MG63 (cell line): ENCODE data around the gene SPRR2G. TPM values are rescaled to one million over a fixed set of nuclear protein-coding genes. Genes with fewer than 3 reads are reported as not detected.
"Not testable (repeated sequence)": the region's sequence is repeated elsewhere in the genome, so short reads cannot be mapped to it uniquely, and the experiment has no call there.

Source experiments
- DNase-seq: peaks from one replicate; pipeline ENCODE4 v3.0.0-alpha.2; 2020
- H3K27me3 ChIP-seq: fragments of 250-450 bp; sonication (Bioruptor Pico); 2 replicates; pipeline ENCODE4 v1.5.1; 2020; ENCODE audit warnings: mild to moderate bottlenecking, moderate library complexity
- H3K36me3 ChIP-seq: fragments of 250-450 bp; sonication (Bioruptor Pico); 2 replicates; pipeline ENCODE4 v1.5.1; 2020; ENCODE audit warnings: mild to moderate bottlenecking, moderate library complexity
- H3K4me3 ChIP-seq: fragments of 250-450 bp; sonication (Bioruptor Pico); 2 replicates; pipeline ENCODE4 v1.5.1; 2020; ENCODE audit warnings: mild to moderate bottlenecking, moderate library complexity
- H3K9me3 ChIP-seq: fragments of 250-450 bp; sonication (Bioruptor Pico); 2 replicates; pipeline ENCODE4 v1.5.1; 2020; ENCODE audit warnings: mild to moderate bottlenecking, moderate library complexity
- total RNA-seq: library from RNA; depleted of rRNA; stranded (reverse); fragments of >200 nt; shearing (Covaris generic); gene quantifications from 2 replicates; pipeline ENCODE4 v1.2.3, GENCODE V29; 2014; ENCODE audit warnings: low replicate concordance; rRNA removed

Gene SPRR2G
- total RNA-seq: not detected in 2 replicates

GRCh38 chr1:153150846-153151245, at the start of gene SPRR2G:
Gene SPRR2G, minus strand, starts transcription at chr1:153150890. Its CDS starts 780 bp downstream, at chr1:153150110.
- no peak for DNase-seq
- no peaks in the 10 kb centered on the region for H3K9me3 ChIP-seq
- peaks cover 20% of the 10 kb centered on the region for H3K27me3 ChIP-seq
- H3K36me3 ChIP-seq: no peaks in the 10 kb centered on the region
- H3K4me3 ChIP-seq: no peak within 1 kb of the TSS

DNA sequence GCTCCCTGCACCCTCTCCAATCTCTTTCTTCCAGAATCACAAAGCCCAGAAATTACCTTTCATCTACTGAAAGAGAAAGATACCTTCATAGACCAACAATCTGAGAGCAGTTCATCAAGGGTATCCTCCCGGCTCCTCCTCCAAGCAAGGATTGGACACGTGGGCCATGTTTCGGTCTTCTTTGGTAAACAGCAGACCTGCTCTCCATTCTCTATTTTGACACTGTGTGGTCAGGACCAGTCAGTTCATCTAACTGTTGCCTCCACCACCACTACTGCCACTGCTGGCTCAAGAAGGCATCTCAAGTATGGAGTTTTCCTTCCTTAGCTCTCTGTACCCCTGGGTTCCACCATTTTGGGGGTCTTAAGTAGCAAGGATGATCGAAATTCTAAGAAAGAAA, 44.5 kb upstream of the SPRR2G start:
- Histone ChIP-seq H3K9me3 (no peaks in the 10 kb centered on the region), H3K27me3 (peaks cover 18% of the 10 kb centered on the region), H3K4me3 (no peak overlapping the region), H3K36me3 (no peaks in the 10 kb centered on the region)
- DNase-seq: no peak

DNA sequence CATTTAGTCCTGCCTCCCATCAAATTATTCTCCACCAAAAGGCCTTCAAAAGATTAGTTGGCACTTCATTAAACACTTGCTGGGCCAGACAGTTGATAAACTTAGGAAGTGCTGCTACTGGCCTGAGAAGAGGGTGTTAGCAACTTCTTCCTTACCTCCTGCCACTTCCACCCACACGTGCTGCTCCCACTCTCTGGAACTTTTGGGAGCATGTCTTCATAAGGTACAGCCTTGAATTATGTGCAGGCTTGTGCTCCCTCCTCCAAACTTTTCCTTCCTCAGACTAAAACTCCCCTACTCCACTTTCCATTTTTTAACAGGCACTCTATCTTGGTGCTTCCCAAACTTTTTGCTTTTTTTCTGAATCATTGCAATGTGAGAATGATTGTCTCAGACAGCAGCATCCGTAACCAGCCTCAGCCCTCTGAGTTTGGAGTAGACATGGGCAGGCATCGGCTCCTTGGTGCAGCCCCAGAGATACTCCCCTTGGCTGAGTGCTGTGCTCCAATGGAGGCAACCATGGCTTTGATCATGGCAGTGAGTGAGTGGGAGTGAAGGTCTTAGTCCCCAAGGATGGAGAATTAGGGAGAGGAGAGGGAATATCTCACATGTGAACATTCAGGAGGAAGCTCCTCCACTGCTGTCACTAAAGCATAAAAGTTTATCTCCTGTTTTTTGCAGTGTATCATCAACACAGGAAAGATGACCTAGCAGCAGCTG, 43.8 kb upstream of the SPRR2G start:
- H3K27me3 ChIP-seq: peaks cover 18% of the 10 kb centered on the region
- DNase-seq: no peak
- H3K36me3 ChIP-seq: no peaks in the 10 kb centered on the region
- H3K4me3 ChIP-seq: no peak overlapping the region
- H3K9me3 ChIP-seq: no peaks in the 10 kb centered on the region

DNA sequence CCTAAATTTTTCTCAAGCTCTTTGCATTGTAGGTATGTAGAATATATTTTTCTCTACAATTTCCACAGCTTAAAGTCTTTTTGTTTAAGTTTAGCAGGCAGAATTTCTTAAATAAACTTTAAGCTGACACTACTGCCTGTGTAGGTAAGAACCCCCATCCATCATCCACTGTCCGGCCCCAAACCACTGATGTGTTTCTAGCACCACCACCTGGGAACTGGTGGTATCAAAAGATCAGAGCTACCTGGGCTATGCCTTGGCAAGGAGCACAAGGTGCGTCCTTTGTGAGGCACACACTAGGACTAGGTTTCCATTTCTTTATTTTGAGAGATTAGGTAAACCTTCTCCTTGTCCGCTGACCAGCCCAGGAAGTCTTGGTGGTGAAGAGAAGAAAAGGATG, 42.0 kb upstream of the SPRR2G start:
- Histone ChIP-seq H3K36me3 (no peaks in the 10 kb centered on the region), H3K4me3 (no peak overlapping the region), H3K9me3 (no peaks in the 10 kb centered on the region), H3K27me3 (peaks cover 6% of the 10 kb centered on the region; the same call in 1 of the 2 replicates)
- DNase-seq: no peak

GRCh38 chr1:153190373-153190772, 39.7 kb upstream of the SPRR2G start:
- Histone ChIP-seq H3K9me3 (no peaks in the 10 kb centered on the region), H3K27me3 (peaks cover 5% of the 10 kb centered on the region; the same call in 1 of the 2 replicates), H3K36me3 (no peaks in the 10 kb centered on the region), H3K4me3 (no peak overlapping the region)
- DNase-seq: no peak

DNA sequence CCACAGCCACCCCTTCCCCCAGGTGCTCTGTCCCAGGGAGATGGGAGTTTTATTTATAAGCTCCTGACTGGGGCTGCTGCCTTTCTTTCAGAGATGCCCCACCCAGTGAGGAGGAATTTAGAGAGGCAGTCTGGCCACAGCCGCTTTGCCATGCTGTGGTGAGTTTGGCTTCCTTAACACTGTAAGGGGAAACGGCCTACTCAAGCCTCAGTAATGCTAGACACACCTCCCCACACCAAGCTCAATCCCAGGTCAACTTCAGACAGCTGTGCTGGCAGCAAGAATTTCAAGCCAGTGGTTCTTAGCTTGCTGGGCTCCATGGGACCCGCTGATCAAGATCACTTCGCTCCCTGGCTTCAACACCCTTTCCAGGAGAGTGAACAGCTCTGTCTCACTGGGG, 37.6 kb upstream of the SPRR2G start:
- H3K9me3 ChIP-seq, H3K27me3 ChIP-seq, H3K4me3 ChIP-seq, H3K36me3 ChIP-seq: not testable (repeated sequence)
- peak; percentile 4 for DNase-seq

DNA sequence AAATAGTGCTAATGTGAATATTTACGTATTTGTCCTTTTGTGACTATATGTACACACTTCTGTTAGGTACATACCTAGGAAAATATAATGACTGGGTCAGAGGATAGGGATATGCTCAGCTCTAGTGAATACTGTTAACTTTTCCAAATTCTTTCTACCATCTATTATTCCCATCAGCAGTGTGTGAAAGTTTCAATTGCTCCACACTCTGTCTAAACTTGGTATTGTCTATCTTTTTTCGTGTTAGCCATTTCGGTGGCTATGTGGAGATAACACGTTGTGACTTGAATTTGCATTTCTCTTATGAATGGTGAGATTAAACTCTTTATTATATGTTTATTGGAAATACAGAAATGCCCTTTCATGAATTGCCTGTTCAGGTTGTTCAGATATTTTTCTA, 29.9 kb upstream of the SPRR2G start:
- H3K36me3 ChIP-seq: no peaks in the 10 kb centered on the region
- no peak for DNase-seq
- no peak overlapping the region for H3K4me3 ChIP-seq
- no peaks in the 10 kb centered on the region for H3K9me3 ChIP-seq
- H3K27me3 ChIP-seq: peaks cover 4% of the 10 kb centered on the region; the same call in 1 of the 2 replicates

DNA sequence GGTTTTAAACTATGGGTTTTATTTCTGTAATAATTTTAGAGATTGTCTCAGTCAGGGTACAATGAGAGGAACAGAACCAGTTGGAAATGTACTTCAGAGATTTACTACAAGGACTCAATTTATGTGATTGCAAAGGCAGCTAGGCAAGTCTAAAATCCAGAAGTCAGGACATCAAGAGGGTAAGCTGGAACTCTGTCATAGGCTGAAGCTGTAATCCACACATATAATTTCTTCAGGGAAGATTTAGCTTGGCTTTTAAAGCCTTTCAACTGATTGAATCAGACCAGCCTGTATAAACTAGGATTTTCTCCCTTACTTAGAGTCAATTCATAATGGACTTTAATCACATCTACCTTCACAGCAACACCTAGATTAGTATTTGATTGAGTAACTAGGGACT, 28.2 kb upstream of the SPRR2G start:
- Histone ChIP-seq H3K36me3 (no peaks in the 10 kb centered on the region), H3K9me3 (no peaks in the 10 kb centered on the region), H3K4me3 (no peak overlapping the region), H3K27me3 (peaks cover 5% of the 10 kb centered on the region)
- no peak for DNase-seq

DNA sequence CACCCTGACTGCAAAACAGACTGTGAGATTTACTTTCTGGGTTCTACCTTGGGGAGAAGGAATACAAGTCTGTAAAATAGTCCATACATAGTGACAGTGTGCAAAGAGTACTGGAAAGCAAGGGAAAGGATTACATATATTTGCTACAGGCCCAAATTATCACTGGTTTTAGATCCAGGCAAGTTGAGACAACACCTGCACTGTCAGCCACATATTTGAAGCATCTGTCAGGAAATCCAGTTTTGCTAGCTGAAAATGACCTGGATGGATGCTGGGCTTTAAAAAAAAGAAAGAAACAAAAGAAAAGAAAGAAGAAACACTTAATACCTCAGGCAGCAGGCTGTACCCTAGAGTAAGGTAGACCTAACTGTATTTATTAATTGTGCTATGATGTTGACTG, 23.9 kb upstream of the SPRR2G start:
- Histone ChIP-seq H3K9me3 (no peaks in the 10 kb centered on the region), H3K27me3 (peaks cover 15% of the 10 kb centered on the region), H3K36me3 (no peaks in the 10 kb centered on the region), H3K4me3 (no peak overlapping the region)
- no peak for DNase-seq

DNA sequence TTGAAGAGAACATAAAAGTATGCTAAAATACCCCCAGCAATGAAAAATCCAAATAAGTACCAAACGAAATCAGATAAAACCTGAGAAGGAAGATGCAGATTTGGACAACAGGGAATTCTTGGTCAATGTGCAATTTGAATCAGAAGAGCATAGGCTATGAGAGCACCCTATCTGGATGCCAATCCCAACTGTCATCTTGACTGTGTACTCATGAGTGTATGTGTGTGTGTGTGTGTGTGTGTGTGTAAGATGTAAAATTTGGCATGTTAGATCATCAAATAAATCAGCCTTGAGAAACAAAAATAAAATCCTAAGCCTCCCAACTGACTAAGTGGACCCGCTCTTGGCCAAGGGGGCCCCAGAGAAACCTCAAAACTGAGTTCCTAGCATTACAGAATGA, 18.0 kb upstream of the SPRR2G start:
- no peak for DNase-seq
- Histone ChIP-seq H3K4me3 (no peak overlapping the region), H3K9me3 (no peaks in the 10 kb centered on the region), H3K27me3 (peaks cover 7% of the 10 kb centered on the region), H3K36me3 (no peaks in the 10 kb centered on the region)

DNA sequence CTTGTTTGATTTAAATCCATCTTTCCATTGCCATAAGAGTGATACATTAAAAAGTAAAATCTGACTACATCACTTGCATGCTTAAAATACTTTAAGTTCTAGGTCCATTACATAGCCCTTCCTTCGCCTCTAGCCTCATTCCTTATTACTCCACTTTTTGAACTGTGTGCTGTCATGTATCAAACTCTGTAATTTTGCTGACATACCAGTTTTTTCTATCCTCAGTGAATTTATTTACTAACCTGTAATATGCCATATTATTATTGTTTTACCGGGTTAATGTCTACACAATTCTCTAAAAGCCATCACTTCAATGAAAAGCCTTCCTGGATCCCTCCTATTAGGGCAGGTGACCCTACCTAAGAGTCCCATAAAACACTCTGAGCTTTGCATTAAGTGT, 4.9 kb upstream of the SPRR2G start:
- Histone ChIP-seq H3K4me3 (no peak overlapping the region), H3K27me3 (peaks cover 11% of the 10 kb centered on the region), H3K9me3 (no peaks in the 10 kb centered on the region), H3K36me3 (no peaks in the 10 kb centered on the region)
- DNase-seq: no peak

DNA sequence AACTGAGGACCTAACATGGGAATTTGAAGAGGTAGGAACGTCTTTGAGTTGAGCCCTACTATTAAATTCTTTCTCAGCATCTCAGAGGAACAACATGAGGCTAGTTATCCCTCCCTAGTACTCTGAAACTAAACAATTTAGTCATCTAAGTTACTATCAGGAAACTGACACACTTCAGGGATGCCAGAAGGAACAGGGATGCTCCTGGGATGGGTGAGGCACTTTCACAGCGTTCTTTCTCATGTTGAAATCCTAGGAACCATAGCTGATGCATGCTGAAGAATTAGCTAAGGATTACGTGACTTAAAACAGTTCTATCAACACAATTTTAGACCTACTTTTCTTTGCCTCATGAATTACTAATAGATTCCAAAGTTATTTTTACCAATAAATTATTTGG, 1.8 kb upstream of the SPRR2G start:
- peaks cover 20% of the 10 kb centered on the region for H3K27me3 ChIP-seq
- H3K4me3 ChIP-seq: no peak overlapping the region
- no peaks in the 10 kb centered on the region for H3K36me3 ChIP-seq
- H3K9me3 ChIP-seq: no peaks in the 10 kb centered on the region
- no peak for DNase-seq

DNA sequence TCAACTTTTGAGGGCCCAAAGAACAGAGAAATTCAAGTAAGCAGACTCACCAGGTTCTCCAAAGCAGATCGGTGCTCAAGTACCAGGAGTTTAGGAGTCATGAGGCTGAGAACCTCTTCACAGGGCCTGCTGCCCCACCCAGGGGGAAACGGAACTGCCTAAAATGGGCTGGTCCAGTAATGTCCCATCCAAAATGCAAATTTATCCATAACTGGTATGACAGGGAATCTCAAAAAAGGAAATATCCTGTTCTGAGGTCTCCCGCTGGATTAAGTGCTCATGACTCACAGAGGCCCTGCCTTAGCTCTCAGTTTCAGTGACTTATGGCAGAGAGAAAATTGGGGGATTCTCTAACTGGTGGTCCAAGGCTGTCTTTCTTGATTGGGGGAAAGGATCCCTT, 9.3 kb downstream of the SPRR2G start:
- Histone ChIP-seq H3K36me3 (no peaks in the 10 kb centered on the region), H3K27me3 (peaks cover 25% of the 10 kb centered on the region), H3K4me3 (no peak overlapping the region), H3K9me3 (no peaks in the 10 kb centered on the region; the same call in 1 of the 2 replicates)
- DNase-seq: no peak

GRCh38 chr1:153140484-153140883, 10.2 kb downstream of the SPRR2G start:
- no peak for DNase-seq
- H3K4me3 ChIP-seq: no peak overlapping the region
- peaks cover 20% of the 10 kb centered on the region for H3K27me3 ChIP-seq
- H3K9me3 ChIP-seq: no peaks in the 10 kb centered on the region; the same call in 1 of the 2 replicates
- no peaks in the 10 kb centered on the region for H3K36me3 ChIP-seq

- no peaks in the 10 kb centered on the region; the same call in 1 of the 2 replicates for H3K9me3 ChIP-seq
- H3K4me3 ChIP-seq: no peak overlapping the region
- peaks cover 10% of the 10 kb centered on the region for H3K27me3 ChIP-seq
- DNase-seq: no peak
- H3K36me3 ChIP-seq: no peaks in the 10 kb centered on the region
These were observed 16.9 kb downstream of the SPRR2G start for GRCh38 chr1:153133743-153134142.

DNA sequence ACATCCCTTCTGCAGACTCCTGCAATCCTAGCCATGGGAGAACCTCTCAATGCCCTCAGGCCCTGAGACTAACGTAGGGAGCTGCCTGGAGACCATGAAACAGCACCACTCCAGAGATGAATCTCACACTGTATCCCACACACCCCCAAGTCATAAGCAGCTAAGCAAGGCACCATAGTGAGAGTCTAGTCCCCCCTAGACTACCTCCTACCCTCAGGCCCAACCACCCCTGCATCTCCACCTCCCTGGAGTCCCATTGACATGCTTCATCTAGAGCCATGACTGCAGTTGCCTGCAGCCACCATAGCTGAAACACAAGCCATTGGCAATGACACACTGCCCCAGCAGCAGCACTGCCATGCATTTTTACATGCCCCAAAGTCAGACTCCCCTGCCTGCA, 17.4 kb downstream of the SPRR2G start:
- no peak for DNase-seq
- Histone ChIP-seq H3K9me3 (no peaks in the 10 kb centered on the region; the same call in 1 of the 2 replicates), H3K36me3 (no peaks in the 10 kb centered on the region), H3K27me3 (peaks cover 7% of the 10 kb centered on the region), H3K4me3 (no peak overlapping the region)

DNA sequence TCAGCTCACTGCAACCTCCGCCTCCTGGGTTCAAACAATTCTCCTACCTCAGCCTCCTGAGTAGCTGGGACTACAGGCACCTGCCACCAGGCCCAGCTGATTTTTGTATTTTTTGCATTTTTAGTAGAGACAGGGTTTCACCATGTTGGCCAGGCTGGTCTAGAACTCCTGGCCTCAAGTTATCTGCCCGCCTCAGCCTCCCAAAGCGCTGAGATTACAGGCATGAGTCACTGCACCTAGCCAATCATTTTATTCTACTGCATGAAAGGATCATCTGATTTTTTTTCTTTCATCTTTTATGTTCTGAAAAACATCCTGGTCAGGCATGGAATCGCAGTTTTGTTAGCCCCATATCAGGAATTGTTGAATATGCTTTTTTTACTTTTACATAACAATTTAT, 22.0 kb downstream of the SPRR2G start:
- not testable (repeated sequence) for DNase-seq, H3K9me3 ChIP-seq, H3K27me3 ChIP-seq, H3K36me3 ChIP-seq, H3K4me3 ChIP-seq

DNA sequence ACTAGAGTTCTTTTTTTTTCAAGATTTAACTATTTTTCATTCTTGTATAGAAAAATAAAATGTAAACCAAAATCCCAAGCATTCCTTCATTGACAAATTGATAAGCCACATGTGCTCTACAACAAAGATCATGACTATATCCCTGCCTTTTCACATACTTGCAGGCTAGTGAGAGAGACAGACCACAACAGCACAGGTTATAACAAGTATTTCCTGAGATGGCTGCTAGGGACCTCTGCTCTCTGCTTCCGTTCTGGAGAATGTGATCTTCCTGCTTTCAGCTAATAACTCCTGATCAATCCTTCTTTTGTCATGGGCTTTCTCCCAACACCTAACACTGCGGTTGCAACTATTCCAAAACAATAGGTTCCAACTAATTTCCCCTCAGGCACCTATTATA, 23.4 kb downstream of the SPRR2G start:
- H3K9me3 ChIP-seq: no peaks in the 10 kb centered on the region
- no peak for DNase-seq
- no peaks in the 10 kb centered on the region; the same call in 1 of the 2 replicates for H3K27me3 ChIP-seq
- H3K4me3 ChIP-seq: no peak overlapping the region
- no peaks in the 10 kb centered on the region for H3K36me3 ChIP-seq
